Glomerular endothelial cell (primary cell): ENCODE measurements around the gene THEMIS. TPM values are rescaled to one million over a fixed set of nuclear protein-coding genes. Genes with fewer than 3 reads are reported as not detected.

ENCODE experiments used
- DNase-seq: peaks from one replicate; pipeline ENCODE4 v3.0.0-alpha.2; 2011; ENCODE audit warnings: low read depth, low spot score; ENCODE audit errors: extremely low read depth
- total RNA-seq: library from RNA; depleted of rRNA; stranded (reverse); fragments of >200 nt; gene quantifications from 2 replicates; pipeline ENCODE4 v1.2.3, GENCODE V29; 2015

Gene THEMIS
- total RNA-seq, 1 donor from 2014 or later = not detected

GRCh38 chr6:127864701-127865100 lies 36.2 kb downstream of the THEMIS start:
- no peak for DNase-seq

- no peak for DNase-seq
These were observed 40.1 kb downstream of the THEMIS start for GRCh38 chr6:127860723-127861122.

- no peak for DNase-seq
These were observed 40.9 kb downstream of the THEMIS start for GRCh38 chr6:127859956-127860355.

GRCh38 chr6:127858727-127859391 lies 42.0 kb downstream of the THEMIS start:
- DNase-seq = no peak

- DNase-seq = no peak
These were observed 43.7 kb downstream of the THEMIS start for GRCh38 chr6:127857051-127857637.

- DNase-seq = no peak
These were observed 45.2 kb downstream of the THEMIS start for GRCh38 chr6:127855542-127856159.

GRCh38 chr6:127854009-127854408 lies 46.8 kb downstream of the THEMIS start:
- no peak for DNase-seq

- no peak for DNase-seq
These were observed 49.7 kb downstream of the THEMIS start for GRCh38 chr6:127851197-127851596.

GRCh38 chr6:127845242-127845641 lies 55.6 kb downstream of the THEMIS start:
- no peak for DNase-seq

- no peak for DNase-seq
These were observed 56.3 kb downstream of the THEMIS start for GRCh38 chr6:127844529-127844928.

GRCh38 chr6:127843582-127843981 lies 57.3 kb downstream of the THEMIS start:
- no peak for DNase-seq

GRCh38 chr6:127842562-127842961 lies 58.3 kb downstream of the THEMIS start:
- no peak for DNase-seq

- no peak for DNase-seq
These were observed 59.0 kb downstream of the THEMIS start for GRCh38 chr6:127841811-127842210.

- no peak for DNase-seq
These were observed 66.7 kb downstream of the THEMIS start for GRCh38 chr6:127834136-127834535.

GRCh38 chr6:127833336-127833735 lies 67.5 kb downstream of the THEMIS start:
- no peak for DNase-seq

GRCh38 chr6:127832381-127832780 lies 68.5 kb downstream of the THEMIS start:
- DNase-seq = no peak

GRCh38 chr6:127824061-127824460 lies 76.8 kb downstream of the THEMIS start:
- no peak for DNase-seq

- DNase-seq = no peak
These were observed 79.4 kb downstream of the THEMIS start for GRCh38 chr6:127821431-127821830.

- no peak for DNase-seq
These were observed 82.7 kb downstream of the THEMIS start for GRCh38 chr6:127818149-127818548.

GRCh38 chr6:127816643-127817042 lies 84.2 kb downstream of the THEMIS start:
- no peak for DNase-seq

- DNase-seq = no peak
These were observed 87.2 kb downstream of the THEMIS start for GRCh38 chr6:127813699-127814027.

- DNase-seq = no peak
These were observed 87.7 kb downstream of the THEMIS start for GRCh38 chr6:127812985-127813698.
